Gastroesophageal sphincter (tissue), 3 donors: Measurements from ENCODE around the gene ALPI.

ENCODE experiments used
- CTCF ChIP-seq, 4 experiments: fragments of 200-600 bp in 2 of 4; fragments of 450-650 bp in 2 of 4; sonication (generic) in 1 of 4; IDR thresholded peaks; one replicate each; pipeline ENCODE4 v1.5.1; 2017 to 2019; ENCODE audit warnings: antibody characterized with exemption in 4 of 4, mild to moderate bottlenecking in 2 of 4, moderate library complexity in 2 of 4
- EP300 ChIP-seq: sonication (generic); formaldehyde crosslinking; IDR thresholded peaks from one replicate; pipeline ENCODE4 v1.6.1; 2017; ENCODE audit warnings: antibody characterized with exemption, mild to moderate bottlenecking

- TF ChIP-seq CTCF (IDR thresholded peaks at IDR 0.05) (no peak), EP300 (no peak)
Measured at GRCh38 chr2:232466221-232466620, 10.3 kb downstream of the ALPI start.
